Measurements from ENCODE around the gene MPZL1.

MPZL1 gene

GRCh38 chr1:167775178-167775577 is 53.4 kb downstream of the MPZL1 start:
- H3K36me3 ChIP-seq (ENCODE audit: control insufficient read depth, insufficient read depth, low read length): no peaks in the 10 kb centered on the region
- H3K4me3 ChIP-seq (ENCODE audit: insufficient read depth, low read depth, low read length, poor library complexity, severe bottlenecking): no peak overlapping the region
- H3K4me1 ChIP-seq (ENCODE audit: control insufficient read depth, insufficient read depth, low read length, poor library complexity, severe bottlenecking): no peaks in the 10 kb centered on the region
- no peaks in the 10 kb centered on the region for H3K27me3 ChIP-seq (replicated peaks; ENCODE audit: control insufficient read depth, insufficient read depth, low read length, poor library complexity, severe bottlenecking)
- no peaks in the 10 kb centered on the region for H3K9me3 ChIP-seq (ENCODE audit: control insufficient read depth, low read length)
- DNase-seq: no peak
- H3K27ac ChIP-seq (ENCODE audit: insufficient read depth, low read length, poor library complexity, severe bottlenecking): no peak overlapping the region

- Histone ChIP-seq H3K27ac (ENCODE audit: insufficient read depth, low read length, poor library complexity, severe bottlenecking) (no peak overlapping the region), H3K4me1 (ENCODE audit: control insufficient read depth, insufficient read depth, low read length, poor library complexity, severe bottlenecking) (no peaks in the 10 kb centered on the region), H3K27me3 (replicated peaks; ENCODE audit: control insufficient read depth, insufficient read depth, low read length, poor library complexity, severe bottlenecking) (no peaks in the 10 kb centered on the region), H3K4me3 (ENCODE audit: insufficient read depth, low read depth, low read length, poor library complexity, severe bottlenecking) (no peak overlapping the region), H3K36me3 (ENCODE audit: control insufficient read depth, insufficient read depth, low read length) (no peaks in the 10 kb centered on the region), H3K9me3 (ENCODE audit: control insufficient read depth, low read length) (no peaks in the 10 kb centered on the region)
- no peak for DNase-seq
These were observed 54.4 kb downstream of the MPZL1 start for GRCh38 chr1:167776151-167776550.

GRCh38 chr1:167776616-167777268 is 55.0 kb downstream of the MPZL1 start:
- Histone ChIP-seq H3K9me3 (ENCODE audit: control insufficient read depth, low read length) (no peaks in the 10 kb centered on the region), H3K36me3 (ENCODE audit: control insufficient read depth, insufficient read depth, low read length) (no peaks in the 10 kb centered on the region), H3K27ac (ENCODE audit: insufficient read depth, low read length, poor library complexity, severe bottlenecking) (no peak overlapping the region), H3K4me3 (ENCODE audit: insufficient read depth, low read depth, low read length, poor library complexity, severe bottlenecking) (no peak overlapping the region), H3K27me3 (replicated peaks; ENCODE audit: control insufficient read depth, insufficient read depth, low read length, poor library complexity, severe bottlenecking) (no peaks in the 10 kb centered on the region), H3K4me1 (ENCODE audit: control insufficient read depth, insufficient read depth, low read length, poor library complexity, severe bottlenecking) (no peaks in the 10 kb centered on the region)
- no peak for DNase-seq

- Histone ChIP-seq H3K27me3 (replicated peaks; ENCODE audit: control insufficient read depth, insufficient read depth, low read length, poor library complexity, severe bottlenecking) (no peaks in the 10 kb centered on the region), H3K4me1 (ENCODE audit: control insufficient read depth, insufficient read depth, low read length, poor library complexity, severe bottlenecking) (no peaks in the 10 kb centered on the region), H3K27ac (ENCODE audit: insufficient read depth, low read length, poor library complexity, severe bottlenecking) (no peak overlapping the region), H3K9me3 (ENCODE audit: control insufficient read depth, low read length) (no peaks in the 10 kb centered on the region), H3K36me3 (ENCODE audit: control insufficient read depth, insufficient read depth, low read length) (no peaks in the 10 kb centered on the region), H3K4me3 (ENCODE audit: insufficient read depth, low read depth, low read length, poor library complexity, severe bottlenecking) (no peak overlapping the region)
- no peak for DNase-seq
These were observed 55.5 kb downstream of the MPZL1 start for GRCh38 chr1:167777269-167777650.

- no peak overlapping the region for H3K4me3 ChIP-seq (ENCODE audit: insufficient read depth, low read depth, low read length, poor library complexity, severe bottlenecking)
- DNase-seq: no peak
- no peaks in the 10 kb centered on the region for H3K4me1 ChIP-seq (ENCODE audit: control insufficient read depth, insufficient read depth, low read length, poor library complexity, severe bottlenecking)
- H3K27ac ChIP-seq (ENCODE audit: insufficient read depth, low read length, poor library complexity, severe bottlenecking): no peak overlapping the region
- H3K27me3 ChIP-seq (replicated peaks; ENCODE audit: control insufficient read depth, insufficient read depth, low read length, poor library complexity, severe bottlenecking): no peaks in the 10 kb centered on the region
- no peaks in the 10 kb centered on the region for H3K9me3 ChIP-seq (ENCODE audit: control insufficient read depth, low read length)
- H3K36me3 ChIP-seq (ENCODE audit: control insufficient read depth, insufficient read depth, low read length): no peaks in the 10 kb centered on the region
These were observed 59.8 kb downstream of the MPZL1 start for GRCh38 chr1:167781558-167781957.

GRCh38 chr1:167782946-167783345 is 61.2 kb downstream of the MPZL1 start:
- H3K9me3 ChIP-seq (ENCODE audit: control insufficient read depth, low read length): no peaks in the 10 kb centered on the region
- H3K27me3 ChIP-seq (replicated peaks; ENCODE audit: control insufficient read depth, insufficient read depth, low read length, poor library complexity, severe bottlenecking): no peaks in the 10 kb centered on the region
- DNase-seq: no peak
- no peaks in the 10 kb centered on the region for H3K4me1 ChIP-seq (ENCODE audit: control insufficient read depth, insufficient read depth, low read length, poor library complexity, severe bottlenecking)
- H3K27ac ChIP-seq (ENCODE audit: insufficient read depth, low read length, poor library complexity, severe bottlenecking): no peak overlapping the region
- no peaks in the 10 kb centered on the region for H3K36me3 ChIP-seq (ENCODE audit: control insufficient read depth, insufficient read depth, low read length)
- H3K4me3 ChIP-seq (ENCODE audit: insufficient read depth, low read depth, low read length, poor library complexity, severe bottlenecking): no peak overlapping the region

GRCh38 chr1:167784876-167785550 is 63.2 kb downstream of the MPZL1 start:
- Histone ChIP-seq H3K27me3 (replicated peaks; ENCODE audit: control insufficient read depth, insufficient read depth, low read length, poor library complexity, severe bottlenecking) (no peaks in the 10 kb centered on the region), H3K27ac (ENCODE audit: insufficient read depth, low read length, poor library complexity, severe bottlenecking) (no peak overlapping the region), H3K4me3 (ENCODE audit: insufficient read depth, low read depth, low read length, poor library complexity, severe bottlenecking) (no peak overlapping the region), H3K9me3 (ENCODE audit: control insufficient read depth, low read length) (no peaks in the 10 kb centered on the region), H3K36me3 (ENCODE audit: control insufficient read depth, insufficient read depth, low read length) (no peaks in the 10 kb centered on the region), H3K4me1 (ENCODE audit: control insufficient read depth, insufficient read depth, low read length, poor library complexity, severe bottlenecking) (no peaks in the 10 kb centered on the region)
- no peak for DNase-seq

- no peak overlapping the region for H3K4me3 ChIP-seq (ENCODE audit: insufficient read depth, low read depth, low read length, poor library complexity, severe bottlenecking)
- no peaks in the 10 kb centered on the region for H3K27me3 ChIP-seq (replicated peaks; ENCODE audit: control insufficient read depth, insufficient read depth, low read length, poor library complexity, severe bottlenecking)
- no peaks in the 10 kb centered on the region for H3K9me3 ChIP-seq (ENCODE audit: control insufficient read depth, low read length)
- DNase-seq: no peak
- no peak overlapping the region for H3K27ac ChIP-seq (ENCODE audit: insufficient read depth, low read length, poor library complexity, severe bottlenecking)
- H3K4me1 ChIP-seq (ENCODE audit: control insufficient read depth, insufficient read depth, low read length, poor library complexity, severe bottlenecking): no peaks in the 10 kb centered on the region
- H3K36me3 ChIP-seq (ENCODE audit: control insufficient read depth, insufficient read depth, low read length): no peaks in the 10 kb centered on the region
These were observed 64.7 kb downstream of the MPZL1 start for GRCh38 chr1:167786502-167786901.

GRCh38 chr1:167789501-167789900 is 67.7 kb downstream of the MPZL1 start:
- Histone ChIP-seq H3K27me3 (replicated peaks; ENCODE audit: control insufficient read depth, insufficient read depth, low read length, poor library complexity, severe bottlenecking) (no peaks in the 10 kb centered on the region), H3K4me3 (ENCODE audit: insufficient read depth, low read depth, low read length, poor library complexity, severe bottlenecking) (no peak overlapping the region), H3K27ac (ENCODE audit: insufficient read depth, low read length, poor library complexity, severe bottlenecking) (no peak overlapping the region), H3K9me3 (ENCODE audit: control insufficient read depth, low read length) (no peaks in the 10 kb centered on the region), H3K4me1 (ENCODE audit: control insufficient read depth, insufficient read depth, low read length, poor library complexity, severe bottlenecking) (no peaks in the 10 kb centered on the region), H3K36me3 (ENCODE audit: control insufficient read depth, insufficient read depth, low read length) (no peaks in the 10 kb centered on the region)
- no peak for DNase-seq

- no peak for DNase-seq
- no peak overlapping the region for H3K4me3 ChIP-seq (ENCODE audit: insufficient read depth, low read depth, low read length, poor library complexity, severe bottlenecking)
- no peaks in the 10 kb centered on the region for H3K9me3 ChIP-seq (ENCODE audit: control insufficient read depth, low read length)
- no peak overlapping the region for H3K27ac ChIP-seq (ENCODE audit: insufficient read depth, low read length, poor library complexity, severe bottlenecking)
- no peaks in the 10 kb centered on the region for H3K36me3 ChIP-seq (ENCODE audit: control insufficient read depth, insufficient read depth, low read length)
- no peaks in the 10 kb centered on the region for H3K4me1 ChIP-seq (ENCODE audit: control insufficient read depth, insufficient read depth, low read length, poor library complexity, severe bottlenecking)
- no peaks in the 10 kb centered on the region for H3K27me3 ChIP-seq (replicated peaks; ENCODE audit: control insufficient read depth, insufficient read depth, low read length, poor library complexity, severe bottlenecking)
These were observed 68.3 kb downstream of the MPZL1 start for GRCh38 chr1:167790117-167790516.
